IPS-11a (cell line): ENCODE results near the gene CEPT1.

Experiments
- H3K4me3 ChIP-seq: one replicate; pipeline ENCODE4 v1.5.1; 2013; ENCODE audit warnings: low read depth, low read length, control low read depth

Gene CEPT1

DNA sequence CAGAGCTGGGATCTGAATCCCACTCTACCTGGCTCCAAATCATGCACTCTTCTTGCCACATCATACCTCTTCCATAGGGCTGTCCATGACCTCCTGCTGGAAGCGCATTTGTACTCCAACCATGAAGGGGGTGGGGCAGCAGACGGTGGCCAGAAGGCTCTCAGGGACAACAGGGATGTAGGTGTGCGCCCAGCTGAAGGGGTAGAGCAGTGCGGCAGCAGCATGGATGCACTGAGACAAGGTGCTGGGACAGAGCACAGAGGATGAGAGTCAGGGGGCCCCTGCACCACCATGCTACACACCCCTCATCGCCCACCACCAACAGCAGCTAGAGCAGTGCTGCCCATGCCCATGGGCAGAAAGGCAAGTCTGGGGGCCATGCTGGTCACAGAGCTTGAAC is 52.1 kb downstream of the CEPT1 start:
- no peak overlapping the region for H3K4me3 ChIP-seq

DNA sequence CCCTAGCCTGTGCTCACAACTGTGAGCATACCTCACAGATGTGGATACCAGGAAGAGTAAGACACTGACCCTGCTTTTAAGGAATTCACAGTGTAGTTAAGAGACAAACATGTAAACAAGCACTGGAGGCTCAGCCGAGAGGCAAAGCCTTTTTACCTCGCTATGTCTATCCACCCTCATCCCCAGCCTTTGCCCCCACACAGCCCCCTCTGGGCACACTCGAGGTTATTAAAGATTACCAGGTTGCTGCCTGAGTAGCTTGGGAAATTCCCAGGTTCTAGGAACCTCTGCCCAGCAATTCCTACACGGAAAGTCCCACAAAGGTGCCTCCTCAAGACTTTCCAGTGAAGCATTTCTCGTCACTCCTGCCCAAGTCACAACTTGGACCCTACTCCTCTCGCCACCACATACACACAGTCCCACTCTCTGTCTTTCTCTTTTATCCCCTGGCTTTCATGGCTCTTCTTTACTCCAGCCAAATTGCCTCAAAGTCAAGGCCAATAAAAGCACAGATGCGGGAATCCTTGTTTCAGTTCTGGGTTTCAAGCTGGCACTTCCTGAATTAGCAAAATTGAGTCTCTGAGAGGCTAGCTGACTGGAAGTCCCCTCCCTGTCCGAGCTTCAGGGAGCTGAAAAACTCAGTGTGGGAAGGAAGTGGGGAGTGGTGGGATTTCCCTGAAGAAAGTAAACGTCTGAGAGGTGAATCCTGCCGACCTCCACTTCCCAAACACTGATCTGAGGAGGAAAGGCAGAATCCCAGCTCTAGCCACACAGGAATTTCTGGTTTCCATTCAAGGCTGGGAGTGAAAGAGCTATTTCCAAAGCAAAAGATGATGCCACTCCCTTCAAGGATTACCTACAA is 52.9 kb downstream of the CEPT1 start:
- H3K4me3 ChIP-seq = no peak overlapping the region

DNA sequence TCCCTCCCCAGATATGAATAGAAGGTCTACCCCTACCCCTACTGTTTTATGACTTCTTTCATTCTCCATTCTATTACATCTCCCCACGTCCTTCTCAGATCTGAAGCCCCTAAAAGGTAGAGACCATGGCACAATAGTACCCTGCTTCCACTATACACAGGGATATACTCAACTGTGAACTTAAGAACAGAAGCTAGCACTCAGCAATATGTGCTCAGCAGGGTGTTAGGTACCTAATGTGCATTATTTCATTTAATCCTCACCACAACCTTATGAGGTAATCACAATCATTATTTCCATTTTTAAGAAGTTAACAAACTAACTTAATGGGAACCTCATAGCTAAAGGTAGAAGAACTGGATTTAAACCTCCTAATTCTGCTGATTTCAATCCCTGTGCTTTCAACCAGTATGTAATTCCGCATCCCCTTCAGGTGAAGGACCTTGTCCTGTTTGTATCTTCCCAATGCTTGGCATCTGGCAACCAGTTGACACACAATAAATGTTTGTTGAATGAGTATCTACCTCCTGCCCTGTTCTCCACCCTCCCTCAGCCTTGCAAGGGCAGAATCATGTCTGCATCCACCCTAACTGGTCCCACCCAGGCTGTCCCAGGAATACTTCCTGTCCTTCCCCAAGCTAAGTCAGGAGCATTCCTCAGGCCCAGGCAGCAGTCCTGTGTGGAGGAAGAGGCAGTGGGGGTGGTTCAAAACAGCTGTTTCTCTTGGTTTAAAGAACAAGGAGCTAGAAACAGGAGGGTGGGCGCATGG is 53.9 kb downstream of the CEPT1 start:
- H3K4me3 ChIP-seq = no peak overlapping the region

DNA sequence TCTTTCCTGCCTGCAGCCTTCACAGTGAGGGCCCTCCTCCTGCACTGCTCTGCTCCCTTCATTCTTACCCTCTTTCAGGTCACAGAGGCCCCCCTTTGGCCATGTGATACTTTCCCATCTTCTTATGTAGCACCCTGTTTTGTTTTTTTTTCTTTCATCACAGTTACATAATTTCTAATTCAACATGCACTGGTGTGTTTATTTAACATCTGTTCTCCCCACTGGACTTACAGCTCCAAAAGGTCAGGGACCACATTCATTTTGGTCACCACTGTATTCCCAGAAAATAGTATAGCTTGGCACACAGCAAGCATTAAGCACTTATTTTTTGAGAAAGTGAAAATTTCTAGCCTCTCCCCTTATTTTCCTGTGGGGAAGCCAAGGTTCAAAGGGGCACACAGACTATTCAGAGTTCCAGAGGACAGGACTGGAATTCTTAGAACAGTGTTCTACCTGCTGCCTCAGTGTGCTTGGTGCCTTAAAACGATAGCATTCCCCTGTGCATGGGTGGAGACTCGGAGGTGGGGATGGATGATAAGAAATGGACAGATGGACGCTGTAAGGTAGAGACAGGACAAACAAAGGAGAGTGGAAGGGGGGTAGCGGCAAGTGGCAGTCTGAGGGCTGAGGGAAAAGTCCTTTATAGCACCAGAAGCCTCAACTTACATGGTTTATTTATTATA is 55.1 kb downstream of the CEPT1 start:
- H3K4me3 ChIP-seq = no peak overlapping the region

DNA sequence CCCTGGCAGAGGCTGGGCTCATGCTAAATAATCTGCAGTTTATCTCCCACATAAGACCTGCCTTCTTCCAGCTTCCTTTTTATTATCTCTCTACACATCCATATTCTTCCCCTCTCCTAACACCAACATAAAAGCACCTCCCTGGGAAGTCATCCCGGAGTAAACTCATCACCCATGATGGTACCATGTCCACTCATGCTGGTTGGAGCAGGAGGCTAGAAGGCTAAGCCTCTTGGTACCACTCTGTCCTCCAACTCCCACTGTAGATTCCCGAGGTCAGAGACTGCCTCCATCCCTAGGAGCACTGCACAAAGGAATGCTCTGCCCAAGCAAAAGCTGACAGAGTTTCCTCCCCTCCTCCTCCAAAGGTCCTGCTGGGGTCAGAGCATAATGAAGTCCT is 56.2 kb downstream of the CEPT1 start:
- no peak overlapping the region for H3K4me3 ChIP-seq

DNA sequence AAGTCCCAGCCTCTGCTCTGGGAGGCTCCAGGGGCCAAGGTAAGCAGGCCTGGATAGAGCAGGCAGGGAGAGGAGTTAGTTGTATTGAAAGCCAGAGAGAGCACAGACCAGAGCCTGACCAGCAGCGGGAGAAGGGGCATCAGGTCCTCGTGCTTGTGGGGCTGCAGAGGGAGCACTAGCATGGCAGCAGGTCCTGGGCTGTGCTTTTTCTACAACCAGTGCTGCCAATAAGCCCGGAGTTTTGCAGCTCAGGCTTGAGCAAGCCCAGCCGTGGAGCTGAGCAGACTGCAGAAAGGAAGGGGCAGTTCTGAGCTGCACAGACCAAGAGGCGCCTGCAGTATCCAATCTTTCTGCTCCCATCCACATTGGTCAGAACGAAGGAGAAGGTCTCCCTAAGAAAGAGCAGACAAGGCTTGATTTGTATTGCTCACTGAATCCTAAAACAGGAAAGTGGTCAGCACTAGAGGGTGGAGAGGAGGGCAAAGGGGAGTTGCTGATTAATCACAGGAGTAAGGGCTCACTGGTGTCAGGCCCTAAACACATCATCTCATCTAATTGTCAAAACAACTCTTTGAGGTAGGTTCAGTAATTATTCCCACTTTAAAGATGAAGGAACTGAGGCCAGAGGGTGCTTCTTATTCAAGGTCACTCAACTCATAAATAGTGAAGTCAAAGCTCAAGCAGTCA is 57.7 kb downstream of the CEPT1 start:
- no peak overlapping the region for H3K4me3 ChIP-seq

DNA sequence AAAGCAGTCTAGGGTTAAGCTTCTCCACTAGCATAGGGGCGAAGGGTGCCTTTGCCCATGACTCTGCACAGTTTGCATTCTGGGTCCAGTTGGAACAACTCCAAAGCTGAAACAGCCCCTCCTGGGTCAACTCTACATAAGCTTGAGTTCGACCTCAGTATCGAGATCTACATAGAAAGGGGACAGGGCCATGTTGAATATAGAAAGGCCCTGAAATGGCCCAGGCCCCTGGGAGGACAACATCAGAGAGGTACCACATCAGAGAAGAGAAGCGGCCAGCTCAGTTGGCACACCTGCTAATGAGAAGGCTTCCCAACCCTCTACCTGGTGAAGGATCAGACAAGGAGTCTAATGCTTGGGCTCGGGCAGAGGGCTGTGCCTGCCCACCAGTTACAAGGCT is 58.8 kb downstream of the CEPT1 start:
- no peak overlapping the region for H3K4me3 ChIP-seq

DNA sequence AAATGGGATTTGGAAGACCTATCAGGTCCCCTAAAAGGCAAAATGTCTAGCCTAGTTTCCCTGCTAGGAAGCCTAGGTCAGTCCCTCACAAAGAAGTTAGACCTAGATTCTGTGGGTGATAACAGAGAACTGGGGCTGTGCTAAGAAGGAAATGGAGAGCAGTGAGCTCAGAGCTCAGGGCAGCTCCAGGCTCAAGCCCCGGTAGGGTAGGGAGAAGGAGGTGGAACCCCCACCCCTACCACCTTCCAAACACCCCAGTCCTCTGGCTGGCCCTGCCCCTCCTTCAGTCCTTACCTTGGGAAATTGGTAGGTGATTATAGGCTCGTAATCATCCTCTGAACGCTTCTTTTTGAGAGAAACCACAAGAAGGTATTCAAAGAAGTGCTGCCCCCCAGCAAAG is 59.3 kb downstream of the CEPT1 start:
- H3K4me3 ChIP-seq = no peak overlapping the region

DNA sequence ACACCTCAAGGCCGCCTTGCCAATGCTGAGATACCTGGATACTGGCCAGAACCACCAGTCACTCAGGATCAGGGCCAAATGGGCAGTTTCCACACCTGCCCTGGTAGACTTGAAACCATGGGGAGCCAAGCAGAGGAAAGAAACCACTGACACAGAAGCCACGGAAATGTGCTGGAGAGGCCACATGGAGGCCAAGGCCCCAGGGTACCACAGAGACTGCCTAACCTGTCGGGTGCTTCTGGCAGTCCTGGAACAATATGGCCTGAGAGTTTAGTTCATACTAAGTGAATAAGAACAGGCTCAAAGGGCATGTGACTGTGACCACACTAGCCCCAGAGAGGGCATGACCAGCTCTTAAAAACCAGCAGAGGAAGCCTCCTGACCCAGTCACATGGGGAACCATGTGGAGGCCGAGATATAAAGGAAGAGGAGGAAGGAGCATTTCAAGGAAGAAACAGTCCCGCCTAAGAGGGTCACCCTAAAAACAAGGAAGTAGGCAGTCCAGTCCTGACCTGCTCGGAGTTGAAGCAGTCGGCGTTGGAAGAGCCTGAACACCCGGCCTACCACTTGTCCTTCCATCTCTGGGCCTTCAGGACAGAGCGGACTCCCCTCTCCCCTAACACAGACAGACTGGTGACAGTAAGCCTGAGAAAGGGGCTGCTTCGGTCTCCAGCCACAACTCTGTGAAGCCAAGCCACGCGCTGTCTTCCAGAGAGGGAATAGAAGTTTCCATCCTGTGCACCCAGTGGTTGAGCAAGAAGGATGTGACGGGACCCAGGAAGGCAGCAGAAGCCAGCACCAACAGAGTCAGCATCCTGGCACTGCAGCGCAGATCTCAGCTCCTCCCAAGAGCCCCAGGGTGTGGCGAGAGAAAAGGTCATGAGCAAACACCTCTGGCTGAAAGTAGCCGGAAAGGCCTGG is 60.1 kb downstream of the CEPT1 start, which contains the start of gene DENND2D:
TSS of gene DENND2D (minus strand) at position 766 of the 921 bp plus-strand sequence. CDS start at position 579, 187 bp downstream.
- no peak within 1 kb of the TSS for H3K4me3 ChIP-seq

DNA sequence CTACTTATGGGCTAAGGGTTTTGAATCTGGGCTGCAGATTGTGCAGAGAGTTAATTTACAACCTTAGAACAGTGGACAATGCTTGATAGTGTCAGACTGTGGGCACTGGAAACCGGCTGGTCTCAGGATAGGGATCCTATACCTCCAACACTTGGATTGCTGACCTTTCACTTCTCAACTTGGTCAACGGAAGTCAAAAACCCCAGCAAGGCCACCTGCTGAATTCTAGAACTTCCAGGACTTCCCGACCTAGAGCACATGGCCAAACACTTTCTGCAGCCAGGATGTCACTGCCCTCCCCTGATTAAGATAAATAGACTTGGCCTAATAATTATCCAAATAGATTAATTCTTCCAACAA is 60.8 kb downstream of the CEPT1 start:
- no peak overlapping the region for H3K4me3 ChIP-seq

DNA sequence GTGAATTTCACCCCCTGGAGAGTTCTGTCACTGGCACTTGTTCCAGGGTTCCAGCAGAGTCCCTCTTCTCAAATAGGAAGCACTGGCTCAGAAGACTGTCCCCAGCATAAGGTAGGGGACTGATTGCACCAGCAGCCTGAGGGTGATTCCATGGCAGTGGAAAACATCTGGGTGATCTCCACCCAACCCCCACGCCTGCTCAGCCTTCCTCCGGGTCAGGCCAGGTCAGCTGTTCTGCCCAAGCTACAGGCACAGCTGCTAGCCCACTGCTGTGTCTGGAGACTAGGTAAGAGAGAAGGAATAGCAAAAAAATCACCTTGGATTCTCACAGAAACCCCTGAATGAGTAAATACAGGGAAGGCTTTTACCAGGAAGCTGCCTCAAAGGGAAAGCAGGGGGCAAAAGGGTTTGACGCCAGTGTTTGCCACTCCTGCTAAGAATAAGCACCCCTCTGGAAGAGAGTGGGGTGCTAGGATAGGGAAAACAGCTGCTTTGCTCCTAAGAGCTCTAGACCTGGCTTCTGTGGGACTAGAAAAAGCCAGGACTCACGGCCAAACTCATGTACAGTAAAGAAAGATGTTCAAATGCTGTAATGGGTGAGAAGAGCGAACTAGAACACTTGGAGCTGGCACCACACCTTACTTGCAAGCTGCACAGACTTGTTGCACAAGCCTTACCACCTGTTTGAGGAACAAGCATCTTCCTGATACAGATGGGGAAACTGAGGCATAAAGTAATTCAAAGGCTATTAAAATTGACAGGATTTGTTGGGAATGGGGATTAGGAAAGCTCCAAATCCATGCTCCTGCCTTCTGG is 61.5 kb downstream of the CEPT1 start:
- no peak overlapping the region for H3K4me3 ChIP-seq

DNA sequence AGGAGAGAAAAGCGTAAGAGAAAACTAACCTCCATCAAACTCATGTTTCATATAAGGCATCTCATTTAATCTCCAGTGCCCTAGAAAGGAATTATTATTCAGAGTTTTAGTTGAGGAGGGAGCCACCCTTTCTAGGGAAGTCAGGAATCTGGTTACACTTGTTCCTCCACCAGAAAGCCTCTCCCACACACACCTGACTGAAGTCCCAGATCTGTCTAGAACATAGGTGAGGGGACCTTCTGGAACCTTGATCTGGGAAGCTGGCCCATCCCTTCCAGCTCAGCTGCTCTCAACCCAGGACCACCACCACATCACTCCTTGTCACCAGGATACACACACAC is 62.3 kb downstream of the CEPT1 start:
- H3K4me3 ChIP-seq = no peak overlapping the region

DNA sequence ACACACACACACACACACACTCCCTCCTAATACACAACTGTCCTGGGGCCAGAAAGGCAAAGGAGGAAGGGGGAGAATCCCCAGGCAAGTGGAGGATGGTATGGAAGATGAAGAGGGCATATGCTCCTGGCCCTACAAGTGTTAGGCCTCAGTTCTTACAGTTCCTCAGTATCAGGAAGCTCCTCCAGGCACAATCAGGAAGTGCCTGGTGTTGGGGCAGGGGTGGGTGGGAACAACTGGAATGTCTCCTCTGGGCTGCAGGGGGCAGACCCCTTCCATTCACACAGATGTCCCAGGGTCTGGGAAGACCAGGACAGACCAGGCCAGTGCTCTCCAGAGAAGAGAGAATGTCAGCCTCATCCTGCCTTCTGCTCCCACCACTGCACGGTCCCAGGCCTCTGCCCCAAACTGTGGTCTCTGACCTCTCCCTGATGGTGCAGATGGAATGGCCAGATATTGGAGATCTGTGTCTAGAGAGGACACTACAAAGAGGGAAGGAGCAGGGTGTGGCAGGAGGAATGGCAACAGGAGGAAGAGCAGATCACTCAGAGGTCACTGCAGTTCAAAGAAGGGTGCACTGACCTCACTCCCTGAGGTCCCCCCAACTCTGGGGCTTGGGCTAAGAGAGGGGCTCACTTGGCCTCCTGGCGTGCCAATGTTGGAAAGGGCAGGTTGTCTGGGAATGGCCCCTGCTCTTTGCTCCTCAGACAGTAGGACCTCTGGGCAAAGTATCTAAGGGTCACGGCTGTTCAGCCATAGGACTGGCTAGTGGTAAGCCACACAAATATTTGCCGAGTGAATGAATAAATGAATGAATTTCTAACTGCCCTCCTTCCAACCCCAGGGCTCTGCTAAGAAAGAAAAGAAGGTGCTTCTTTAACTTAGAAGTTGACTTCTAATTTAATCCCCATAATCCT is 62.9 kb downstream of the CEPT1 start:
- no peak overlapping the region for H3K4me3 ChIP-seq

DNA sequence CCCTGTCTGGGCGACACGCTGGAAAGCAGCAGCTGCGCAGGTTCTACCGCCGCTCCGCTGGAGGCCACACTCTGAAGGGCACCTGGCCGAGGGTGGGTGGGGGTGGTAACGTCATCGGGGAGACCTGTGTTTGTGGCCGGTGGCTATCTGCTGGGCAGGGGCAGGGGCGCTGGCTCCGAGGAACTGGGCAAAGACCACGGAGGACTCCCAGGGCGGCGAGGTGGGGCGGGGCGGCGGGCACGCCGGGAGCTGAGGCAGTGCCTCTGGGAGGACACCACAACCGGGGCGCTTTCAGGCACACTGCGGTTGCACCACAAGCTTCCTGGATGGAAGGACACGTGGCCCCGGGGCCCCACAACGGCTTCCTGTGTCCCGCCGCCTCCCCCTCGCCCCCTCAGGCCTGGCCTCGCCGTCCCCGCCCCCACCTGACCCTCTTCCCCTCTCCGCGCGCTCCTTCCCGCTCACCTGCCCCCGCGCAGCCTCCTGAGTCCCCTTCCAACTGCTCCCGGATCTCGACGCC is 63.7 kb downstream of the CEPT1 start:
- no peak overlapping the region for H3K4me3 ChIP-seq

DNA sequence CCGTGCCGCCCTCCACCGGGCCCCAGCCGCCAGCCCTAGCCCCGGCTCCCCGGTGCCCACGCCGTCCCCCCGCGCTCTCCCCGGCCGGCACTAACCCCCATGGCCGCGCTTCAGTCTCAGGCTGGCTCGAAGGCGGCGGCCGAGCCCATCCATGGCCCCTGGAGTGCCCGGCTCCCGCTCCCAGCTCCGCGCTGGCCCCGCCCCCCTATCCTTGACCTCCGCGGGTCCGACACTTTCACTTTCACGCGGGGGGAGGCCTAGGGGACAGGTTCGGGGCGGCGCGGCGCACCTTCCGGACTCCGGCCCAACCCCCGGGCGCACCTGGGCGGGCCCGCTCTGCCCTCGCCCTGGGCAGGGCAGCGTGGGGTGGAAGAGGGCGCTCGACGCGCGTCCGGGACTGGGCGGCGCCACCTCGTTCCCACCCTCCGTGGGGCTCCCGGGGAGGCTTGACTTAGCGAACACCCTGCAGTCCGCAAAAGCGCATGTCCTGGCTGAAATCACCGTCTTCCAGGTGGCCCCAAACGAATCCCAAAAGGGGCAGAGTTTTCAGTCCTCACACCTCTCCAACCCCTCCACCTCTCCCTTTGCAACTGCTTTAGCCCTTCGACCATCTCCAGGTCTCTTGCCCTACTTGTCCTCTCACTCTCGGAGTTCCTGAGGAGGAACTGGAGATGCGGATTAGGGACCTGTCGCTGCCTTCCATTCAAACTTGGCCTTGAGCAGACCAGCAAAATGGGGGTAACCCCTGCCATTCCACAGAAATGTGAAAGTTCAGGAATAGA is 64.4 kb downstream of the CEPT1 start:
- no peak overlapping the region for H3K4me3 ChIP-seq

DNA sequence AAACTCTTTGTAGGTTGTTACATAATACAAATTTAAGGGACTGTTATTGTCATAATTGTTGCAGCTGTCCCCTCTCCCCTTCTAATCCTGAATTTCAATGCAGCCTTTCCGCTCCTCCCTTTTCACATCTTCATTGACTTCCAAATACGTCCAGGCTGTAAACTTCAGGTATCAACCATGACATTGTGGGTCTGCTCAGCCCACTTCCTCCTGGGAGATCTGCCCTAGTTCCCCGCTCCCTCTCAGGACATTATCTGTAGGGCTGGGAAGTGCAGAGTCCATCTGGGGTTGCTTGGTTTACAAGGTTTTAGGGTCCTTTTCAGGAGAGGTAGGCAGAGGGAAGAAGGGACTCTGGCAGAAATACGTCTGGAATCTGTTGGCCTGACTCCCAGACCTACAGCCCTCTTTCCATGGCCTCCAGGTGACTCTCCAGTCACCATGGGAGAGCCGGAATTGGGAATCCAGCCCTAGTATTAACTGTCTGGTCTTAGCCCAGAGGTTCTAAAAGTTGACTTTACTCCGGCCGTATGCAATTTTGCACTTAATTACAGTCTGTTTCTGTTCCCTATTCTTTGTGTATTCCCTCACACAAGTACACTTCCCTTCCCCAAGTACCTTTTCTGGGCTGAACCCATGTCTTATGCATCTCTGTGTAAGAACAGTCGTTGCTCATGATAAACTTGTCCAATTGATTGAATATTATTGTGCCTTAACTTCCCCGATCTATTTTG is 65.1 kb downstream of the CEPT1 start:
- H3K4me3 ChIP-seq = no peak overlapping the region

DNA sequence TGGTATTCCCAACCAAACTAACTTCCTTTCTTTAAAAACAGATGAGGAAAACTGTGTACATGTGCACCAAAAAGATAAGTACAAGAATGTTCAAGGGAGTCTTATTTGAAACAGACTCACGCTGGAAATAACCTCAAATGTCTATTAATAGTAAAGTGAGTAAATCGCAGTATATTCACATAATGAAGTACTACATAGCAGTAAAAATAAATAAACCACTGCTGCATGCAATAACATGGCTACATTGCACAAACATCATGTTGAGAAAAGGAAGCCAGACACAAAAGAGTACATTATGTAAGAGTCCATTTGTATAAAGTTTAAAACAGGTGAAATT is 65.7 kb downstream of the CEPT1 start:
- no peak overlapping the region for H3K4me3 ChIP-seq
